ENCODE results near the gene AGBL3. TPM values are rescaled to one million over a fixed set of nuclear protein-coding genes. Genes with fewer than 3 reads are reported as not detected.
"Not testable (repeated sequence)": the region's sequence is repeated elsewhere in the genome, so short reads cannot be mapped to it uniquely, and the experiment has no call there.

The AGBL3 gene
- total RNA-seq, 1 donor from 2014 or later = 4.9 TPM

GRCh38 chr7:134999136-134999535 lies 12.8 kb downstream of the AGBL3 start:
- Histone ChIP-seq H3K4me3 (no peak overlapping the region), H3K4me1 (peaks cover 17% of the 10 kb centered on the region), H3K36me3 (peaks cover 0 to 8% of the 10 kb centered on the region in 2 donors), H3K27me3 (no peaks in the 10 kb centered on the region), H3K9me3 (no peaks in the 10 kb centered on the region), H3K27ac (no peak overlapping the region)
- intact Hi-C loops (cut with DNase I) = no loop called here
- no peak for DNase-seq (ENCODE audit: extremely low spot score in 2 of 2)
- no peak for TF ChIP-seq POLR2A (IDR thresholded peaks at IDR 0.05)
- TF ChIP-seq, protein P1, sequence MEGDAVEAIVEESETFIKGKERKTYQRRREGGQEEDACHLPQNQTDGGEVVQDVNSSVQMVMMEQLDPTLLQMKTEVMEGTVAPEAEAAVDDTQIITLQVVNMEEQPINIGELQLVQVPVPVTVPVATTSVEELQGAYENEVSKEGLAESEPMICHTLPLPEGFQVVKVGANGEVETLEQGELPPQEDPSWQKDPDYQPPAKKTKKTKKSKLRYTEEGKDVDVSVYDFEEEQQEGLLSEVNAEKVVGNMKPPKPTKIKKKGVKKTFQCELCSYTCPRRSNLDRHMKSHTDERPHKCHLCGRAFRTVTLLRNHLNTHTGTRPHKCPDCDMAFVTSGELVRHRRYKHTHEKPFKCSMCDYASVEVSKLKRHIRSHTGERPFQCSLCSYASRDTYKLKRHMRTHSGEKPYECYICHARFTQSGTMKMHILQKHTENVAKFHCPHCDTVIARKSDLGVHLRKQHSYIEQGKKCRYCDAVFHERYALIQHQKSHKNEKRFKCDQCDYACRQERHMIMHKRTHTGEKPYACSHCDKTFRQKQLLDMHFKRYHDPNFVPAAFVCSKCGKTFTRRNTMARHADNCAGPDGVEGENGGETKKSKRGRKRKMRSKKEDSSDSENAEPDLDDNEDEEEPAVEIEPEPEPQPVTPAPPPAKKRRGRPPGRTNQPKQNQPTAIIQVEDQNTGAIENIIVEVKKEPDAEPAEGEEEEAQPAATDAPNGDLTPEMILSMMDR (IDR thresholded peaks at IDR 0.05) = no peak
- no peak for TF ChIP-seq POLR2AphosphoS5 (IDR thresholded peaks at IDR 0.05; ENCODE audit: insufficient read depth in 1 of 2, low read depth in 1 of 2)

GRCh38 chr7:135001390-135002165 lies 15.3 kb downstream of the AGBL3 start:
- Histone ChIP-seq H3K27ac (no peak overlapping the region), H3K27me3 (no peaks in the 10 kb centered on the region), H3K36me3 (no peaks in the 10 kb centered on the region), H3K4me1 (peaks cover 8% of the 10 kb centered on the region), H3K9me3 (no peaks in the 10 kb centered on the region), H3K4me3 (no peak overlapping the region)
- TF ChIP-seq, protein P1 (IDR thresholded peaks at IDR 0.05) = no peak
- no peak for TF ChIP-seq POLR2A (IDR thresholded peaks at IDR 0.05)
- TF ChIP-seq POLR2AphosphoS5 (IDR thresholded peaks at IDR 0.05; ENCODE audit: insufficient read depth in 1 of 2, low read depth in 1 of 2) = no peak
- no peak for DNase-seq (ENCODE audit: extremely low spot score in 2 of 2)
- intact Hi-C loops (cut with DNase I) = no loop called here

DNA sequence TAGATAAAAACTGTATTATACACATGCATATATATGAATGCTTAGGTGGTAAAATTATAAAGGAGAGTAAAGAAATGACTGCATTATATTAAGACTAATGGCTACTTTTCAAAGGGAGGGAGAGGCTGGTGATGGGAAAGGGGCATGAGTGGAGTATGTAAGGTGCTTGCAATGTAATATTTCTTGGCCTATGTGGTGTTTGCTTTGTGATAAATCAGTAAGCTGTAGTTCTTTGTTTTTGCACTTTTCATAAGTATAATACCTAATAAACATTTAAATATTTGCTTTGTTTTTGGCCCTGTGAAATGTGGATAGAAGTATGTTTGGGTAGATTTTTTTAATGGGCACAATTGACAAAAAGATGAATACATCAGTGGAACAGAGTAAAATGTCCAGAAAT lies 25.9 kb downstream of the AGBL3 start:
- no peaks in the 10 kb centered on the region for H3K9me3 ChIP-seq
- intact Hi-C loops (cut with DNase I) = no loop called here
- H3K36me3 ChIP-seq = no peaks in the 10 kb centered on the region
- no peak overlapping the region for H3K27ac ChIP-seq
- no peak for DNase-seq (ENCODE audit: extremely low spot score in 2 of 2)
- H3K4me3 ChIP-seq = no peak overlapping the region
- H3K27me3 ChIP-seq = no peaks in the 10 kb centered on the region
- TF ChIP-seq, protein P1 (IDR thresholded peaks at IDR 0.05) = no peak
- TF ChIP-seq POLR2A (IDR thresholded peaks at IDR 0.05) (no peak), POLR2AphosphoS5 (IDR thresholded peaks at IDR 0.05; ENCODE audit: insufficient read depth in 1 of 2, low read depth in 1 of 2) (no peak)
- no peaks in the 10 kb centered on the region for H3K4me1 ChIP-seq

DNA sequence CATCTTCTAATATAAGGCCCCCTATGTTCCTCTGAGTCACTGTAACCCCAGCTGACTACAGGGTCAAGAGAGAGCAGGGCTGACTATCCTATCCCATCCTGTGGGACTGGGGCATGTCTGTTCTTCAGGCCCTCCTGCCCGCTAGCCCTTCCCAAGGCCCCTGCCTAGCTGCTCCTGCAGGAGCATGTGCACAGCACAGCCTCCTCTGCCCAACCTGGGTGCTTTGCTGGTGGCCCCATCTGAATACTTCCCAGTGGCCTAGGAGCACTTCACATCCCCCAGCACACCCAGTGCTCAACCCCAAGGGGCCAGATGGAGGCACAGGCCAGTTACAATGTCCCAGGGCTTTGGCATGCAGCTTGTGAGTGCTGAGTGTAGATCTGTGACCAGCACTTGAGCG lies 37.3 kb downstream of the AGBL3 start:
- TF ChIP-seq, protein P1 (IDR thresholded peaks at IDR 0.05) = no peak
- TF ChIP-seq POLR2A (IDR thresholded peaks at IDR 0.05) (no peak), POLR2AphosphoS5 (IDR thresholded peaks at IDR 0.05; ENCODE audit: insufficient read depth in 1 of 2, low read depth in 1 of 2) (no peak)
- intact Hi-C loops (cut with DNase I) = no loop called here
- no peaks in the 10 kb centered on the region for H3K9me3 ChIP-seq

GRCh38 chr7:135035252-135035651 lies 48.9 kb downstream of the AGBL3 start:
- H3K27ac ChIP-seq = no peak overlapping the region
- no peaks in the 10 kb centered on the region for H3K36me3 ChIP-seq
- H3K4me3 ChIP-seq = no peak overlapping the region
- intact Hi-C loops (cut with DNase I) = no loop called here
- no peaks in the 10 kb centered on the region for H3K9me3 ChIP-seq
- H3K27me3 ChIP-seq = no peaks in the 10 kb centered on the region
- no peak for DNase-seq (ENCODE audit: extremely low spot score in 2 of 2)
- TF ChIP-seq POLR2AphosphoS5 (IDR thresholded peaks at IDR 0.05; ENCODE audit: insufficient read depth in 1 of 2, low read depth in 1 of 2) (no peak), POLR2A (IDR thresholded peaks at IDR 0.05) (no peak)
- TF ChIP-seq, protein P1 (IDR thresholded peaks at IDR 0.05) = no peak
- H3K4me1 ChIP-seq = no peaks in the 10 kb centered on the region

More for the DNA sequence above, 37.3 kb downstream of the AGBL3 start:
- H3K27me3 ChIP-seq = no peaks in the 10 kb centered on the region
- H3K4me1 ChIP-seq = no peaks in the 10 kb centered on the region
- H3K27ac ChIP-seq = no peak overlapping the region
- no peak overlapping the region for H3K4me3 ChIP-seq
- no peaks in the 10 kb centered on the region for H3K36me3 ChIP-seq
- no peak for DNase-seq (ENCODE audit: extremely low spot score in 2 of 2)

GRCh38 chr7:135067017-135067416 lies 80.7 kb downstream of the AGBL3 start:
- H3K4me1 ChIP-seq; DNase-seq (ENCODE audit: extremely low spot score in 2 of 2); H3K4me3 ChIP-seq; H3K27ac ChIP-seq; H3K9me3 ChIP-seq; H3K36me3 ChIP-seq; H3K27me3 ChIP-seq; intact Hi-C loops (cut with DNase I): not testable (repeated sequence)
